GM21723 (cell line): Measurements from ENCODE around the gene TRERF1.
"Not testable (repeated sequence)": the region's sequence is repeated elsewhere in the genome, so short reads cannot be mapped to it uniquely, and the experiment has no call there.

Source experiments
- ATAC-seq: cut with Tn5 transposase; IDR thresholded peaks from one replicate; pipeline ENCODE4 v1.9.1; 2021; ENCODE audit warnings: mild to moderate bottlenecking, moderate library complexity; ENCODE audit not compliant: unreplicated experiment

TRERF1 gene

DNA sequence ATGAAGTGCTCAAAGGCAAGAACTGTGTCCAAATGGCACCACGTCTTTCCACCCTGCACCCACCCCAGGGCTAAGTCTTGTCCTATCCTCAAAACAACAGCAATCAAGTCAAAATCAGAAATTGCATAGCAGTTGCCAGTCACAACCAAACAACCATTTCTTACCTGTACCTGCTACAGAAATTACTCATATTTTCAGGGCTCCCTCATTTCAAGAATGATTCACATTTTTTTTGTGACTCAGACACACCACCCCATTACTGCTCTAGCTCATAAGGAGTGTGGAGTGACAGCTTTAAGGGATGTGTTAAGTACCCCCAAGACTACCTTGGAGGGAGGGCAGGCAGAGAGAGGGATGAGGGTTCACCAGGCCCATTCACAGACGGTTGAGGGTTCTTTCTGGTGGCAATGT lies 111.7 kb downstream of the TRERF1 start:
- ATAC-seq: peak; percentile 84

DNA sequence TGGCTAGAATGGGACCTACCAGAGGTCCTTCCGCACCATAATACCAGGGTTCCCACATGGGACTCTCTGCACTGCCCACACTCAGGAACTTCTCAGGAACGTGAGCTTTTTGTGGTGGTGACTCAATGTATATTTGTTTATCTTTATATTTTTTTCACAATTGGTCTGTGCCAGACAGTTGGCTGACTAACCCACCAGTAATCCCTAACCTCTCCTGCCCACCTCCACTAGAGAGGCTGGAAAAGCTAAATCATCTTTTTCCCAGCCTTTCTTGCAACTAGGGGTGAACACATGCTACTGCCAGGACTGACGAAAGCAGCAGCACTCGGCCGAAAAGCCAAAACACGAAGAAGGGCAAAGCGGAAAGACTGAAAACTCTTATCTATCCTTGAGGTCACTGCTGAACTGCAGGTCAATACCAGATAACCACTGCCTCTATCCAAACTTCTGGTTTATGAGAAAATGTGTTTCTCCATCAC lies 112.9 kb downstream of the TRERF1 start:
- no peak for ATAC-seq

DNA sequence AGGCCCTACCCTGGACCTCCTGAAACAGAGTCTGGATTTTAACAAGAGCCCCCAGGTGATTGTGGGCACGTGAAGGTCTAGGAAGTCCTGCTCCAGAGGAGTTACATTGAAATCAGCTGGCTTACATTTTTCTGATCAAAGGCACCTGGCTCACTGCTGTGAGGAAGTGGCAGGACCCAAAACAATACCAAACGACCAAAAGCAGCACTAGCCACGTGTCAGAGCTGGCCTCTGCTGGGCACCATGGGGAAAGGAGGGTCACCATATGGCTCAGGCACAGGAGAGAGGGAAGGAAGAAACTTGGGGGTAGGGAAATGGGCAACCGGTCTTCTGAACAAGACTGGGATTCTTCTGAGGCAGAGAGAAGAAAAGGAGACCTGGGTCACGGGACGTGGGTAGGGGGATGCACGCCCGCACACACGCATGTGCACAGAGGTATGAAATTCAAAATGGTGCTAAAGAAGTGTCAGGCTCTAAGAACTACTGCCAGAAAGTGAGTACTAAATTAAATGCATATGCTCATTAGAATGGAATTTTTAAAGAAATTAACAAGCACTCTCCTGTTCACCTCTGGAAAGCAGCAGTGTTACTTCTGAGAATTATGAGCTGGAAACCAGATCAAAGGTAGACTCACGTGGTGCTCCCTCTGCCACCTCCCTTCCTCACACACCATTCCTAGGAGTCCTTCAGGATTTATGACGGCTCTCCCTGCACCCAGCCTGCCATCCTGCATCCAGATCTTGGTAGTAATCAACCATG lies 113.6 kb downstream of the TRERF1 start:
- ATAC-seq: no peak

DNA sequence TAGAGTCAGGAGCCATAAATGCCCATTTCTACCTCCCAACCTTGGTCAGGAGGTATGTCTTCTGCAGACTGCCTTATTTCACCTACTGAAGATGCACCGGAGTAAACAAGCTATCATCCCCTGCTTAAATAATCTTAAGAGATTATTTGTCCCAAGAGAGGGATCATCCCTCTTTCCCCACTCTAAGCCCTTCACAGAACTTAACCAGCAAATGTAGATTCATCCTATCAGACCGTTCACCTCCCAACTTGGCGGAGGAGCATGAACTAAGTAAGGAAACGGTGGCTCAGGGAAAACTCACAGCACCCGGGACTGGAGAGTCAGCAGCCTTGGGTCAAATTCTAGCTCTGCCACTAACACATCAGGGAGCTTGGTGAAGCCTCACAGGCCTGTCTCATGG lies 115.3 kb downstream of the TRERF1 start:
- no peak for ATAC-seq

DNA sequence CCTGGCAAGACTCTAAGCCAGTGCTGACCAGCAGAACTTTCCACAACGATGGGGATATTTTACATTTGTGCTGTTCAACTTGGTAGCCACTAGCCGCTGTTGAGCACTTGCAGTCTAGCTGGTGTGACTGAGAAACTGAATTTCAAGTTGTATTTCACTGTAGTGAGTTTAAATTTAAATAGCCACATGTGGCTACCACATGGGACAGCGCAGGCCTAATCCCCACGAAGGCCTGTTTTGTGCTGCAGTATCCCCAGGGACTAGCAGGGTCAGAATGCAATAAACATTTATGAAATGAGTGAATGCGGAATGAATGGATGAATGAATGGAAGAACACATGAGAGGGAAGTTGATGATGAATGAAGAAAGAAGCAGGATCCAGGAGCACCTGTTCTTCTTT lies 115.8 kb downstream of the TRERF1 start:
- no peak for ATAC-seq

- ATAC-seq: no peak
Measured at GRCh38 chr6:42334870-42335269, 116.9 kb downstream of the TRERF1 start.

GRCh38 chr6:42333612-42334011 lies 118.1 kb downstream of the TRERF1 start:
- no peak for ATAC-seq

DNA sequence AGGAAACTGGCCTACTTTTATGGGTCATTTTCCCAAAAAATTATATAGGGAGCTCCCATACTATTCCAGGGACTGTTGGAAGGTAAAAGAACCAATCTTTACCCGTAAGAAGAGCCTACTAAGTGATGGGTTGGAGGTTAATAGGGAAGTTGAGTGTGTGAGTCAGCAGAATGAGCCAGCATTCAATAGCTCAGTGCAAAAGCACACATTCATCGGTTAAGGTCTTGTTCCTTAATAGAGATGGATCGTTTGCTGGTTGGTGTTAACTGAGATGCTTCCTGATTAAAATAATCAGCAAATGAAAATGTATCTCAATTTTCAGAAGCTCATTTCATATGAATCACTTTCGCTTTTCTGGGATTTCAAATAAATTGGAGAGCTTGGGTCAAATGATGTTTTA lies 118.8 kb downstream of the TRERF1 start:
- no peak for ATAC-seq

DNA sequence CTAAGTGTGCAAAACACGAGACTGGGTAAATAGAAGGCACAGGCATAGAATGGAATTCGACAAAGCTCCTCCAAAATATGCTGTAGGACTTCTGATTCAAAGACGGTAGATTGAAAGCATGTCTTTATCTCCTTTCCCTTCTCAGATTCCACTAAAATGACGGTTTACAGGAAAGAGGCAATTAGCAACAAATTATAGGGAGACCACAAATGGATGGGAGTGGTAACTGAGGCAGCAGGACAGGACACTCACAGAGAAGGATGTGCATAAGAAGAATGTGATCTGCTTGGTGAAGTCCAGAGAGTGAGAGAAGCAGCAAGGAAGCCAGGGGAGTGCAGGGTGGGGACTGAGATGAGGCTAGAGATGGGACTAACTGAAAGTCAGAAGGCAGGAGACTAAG lies 120.7 kb downstream of the TRERF1 start:
- ATAC-seq: no peak

GRCh38 chr6:42326248-42326647 lies 125.5 kb downstream of the TRERF1 start:
- ATAC-seq: no peak

DNA sequence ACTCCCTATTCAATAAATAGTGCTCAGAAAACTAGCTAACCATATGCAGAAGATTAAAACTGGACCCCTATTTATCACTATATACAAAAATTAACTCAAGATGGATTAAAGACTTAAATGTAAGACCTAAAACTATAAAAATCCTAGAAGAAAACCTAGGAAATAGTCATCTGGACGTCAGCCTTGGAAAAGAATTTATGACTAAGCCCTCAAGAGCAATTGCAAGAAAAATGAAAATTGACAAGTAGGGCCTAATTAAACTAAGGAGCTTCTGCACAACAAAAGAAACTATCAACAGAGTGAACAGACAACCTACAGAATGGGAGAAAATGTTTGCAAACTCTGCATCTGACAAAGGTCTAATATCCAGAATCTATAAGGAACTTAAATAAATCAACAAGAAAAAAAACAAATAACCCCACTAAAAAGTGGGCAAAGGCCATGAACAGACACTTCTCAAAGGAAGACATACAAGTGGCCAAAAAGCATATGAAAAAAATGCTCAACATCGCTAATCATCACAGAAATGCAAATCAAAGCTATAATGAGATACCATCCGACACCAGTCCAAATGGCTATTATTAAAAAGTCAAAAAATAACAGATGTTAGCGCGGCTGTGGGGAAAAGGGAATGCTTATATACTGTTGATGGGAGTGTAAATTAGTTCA lies 126.9 kb downstream of the TRERF1 start:
- not testable (repeated sequence) for ATAC-seq

- ATAC-seq: no peak
Measured at GRCh38 chr6:42322676-42323075, 129.1 kb downstream of the TRERF1 start.

GRCh38 chr6:42321976-42322375 lies 129.8 kb downstream of the TRERF1 start:
- ATAC-seq: no peak

- ATAC-seq: no peak
Measured at GRCh38 chr6:42320762-42321161, 131.0 kb downstream of the TRERF1 start.

GRCh38 chr6:42318480-42318879 lies 133.2 kb downstream of the TRERF1 start:
- ATAC-seq: no peak

- ATAC-seq: no peak
Measured at GRCh38 chr6:42316981-42317380, 134.7 kb downstream of the TRERF1 start.

GRCh38 chr6:42315991-42316970 lies 135.4 kb downstream of the TRERF1 start:
- ATAC-seq: no peak

DNA sequence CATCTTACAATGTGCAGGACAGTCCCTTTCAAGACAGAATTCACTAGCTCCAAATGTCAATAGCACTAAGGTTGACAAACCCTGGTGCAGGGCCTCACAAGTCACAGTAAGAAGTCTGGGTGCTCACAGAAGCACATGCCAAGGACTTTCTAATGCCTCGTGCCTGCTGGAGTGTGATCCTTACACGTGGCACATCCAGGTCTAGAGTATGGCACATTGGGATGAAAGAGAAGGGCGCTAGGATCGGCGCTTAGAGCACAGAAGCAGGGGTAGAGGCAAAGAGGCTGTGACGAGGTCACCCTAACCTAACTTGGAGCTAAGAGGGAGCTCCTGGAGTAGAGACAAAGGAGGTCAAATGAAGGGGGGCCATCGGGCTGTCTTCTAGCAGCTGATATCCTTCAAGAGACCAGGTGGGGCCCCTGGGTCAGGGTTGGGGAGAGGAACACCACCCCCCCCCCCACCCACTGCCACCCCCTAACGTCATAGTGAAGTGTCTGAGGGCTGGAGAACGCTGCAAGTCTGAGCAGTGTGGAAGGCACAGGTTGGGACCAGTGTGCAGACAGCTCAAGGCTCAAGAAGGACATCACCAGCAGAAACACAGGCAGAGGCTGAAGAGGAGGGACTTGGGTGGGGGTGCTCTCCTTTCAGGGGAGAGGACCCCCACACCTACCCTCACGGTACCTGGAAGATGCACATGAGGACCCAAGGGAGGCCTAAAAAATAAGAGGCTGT lies 136.3 kb downstream of the TRERF1 start:
- no peak for ATAC-seq

- no peak for ATAC-seq
Measured at GRCh38 chr6:42314571-42315258, 137.0 kb downstream of the TRERF1 start.
